SIG-M5 (cell line): Measurements from ENCODE around the gene OFD1.

Source experiments
- DNase-seq: peaks from one replicate; lab custom pipeline; 2025; lab: John Stamatoyannopoulos, UW

OFD1 gene

DNA sequence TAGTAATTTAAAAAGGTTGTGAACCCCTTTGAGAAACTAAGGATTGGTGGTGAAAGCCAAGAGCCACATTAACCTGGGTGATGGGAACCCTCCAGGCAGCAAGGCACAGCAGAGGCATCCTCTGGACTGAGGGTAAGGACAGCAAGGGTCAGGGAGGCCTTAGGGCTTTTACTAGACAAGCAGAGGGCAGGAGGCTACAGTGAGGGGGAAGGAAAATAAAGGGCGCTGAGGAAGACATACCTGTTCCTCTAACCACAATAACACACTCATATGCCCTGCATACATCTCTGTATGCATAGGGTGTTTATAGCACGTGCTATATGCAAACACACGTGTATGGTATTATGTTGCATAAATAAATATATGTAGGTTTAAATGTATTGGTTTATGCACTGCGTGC is 63.6 kb downstream of the OFD1 start:
- no peak for DNase-seq

GRCh38 chrX:13803116-13803515 is 68.6 kb downstream of the OFD1 start:
- DNase-seq = no peak

GRCh38 chrX:13805241-13805640 is 70.7 kb downstream of the OFD1 start:
- no peak for DNase-seq

DNA sequence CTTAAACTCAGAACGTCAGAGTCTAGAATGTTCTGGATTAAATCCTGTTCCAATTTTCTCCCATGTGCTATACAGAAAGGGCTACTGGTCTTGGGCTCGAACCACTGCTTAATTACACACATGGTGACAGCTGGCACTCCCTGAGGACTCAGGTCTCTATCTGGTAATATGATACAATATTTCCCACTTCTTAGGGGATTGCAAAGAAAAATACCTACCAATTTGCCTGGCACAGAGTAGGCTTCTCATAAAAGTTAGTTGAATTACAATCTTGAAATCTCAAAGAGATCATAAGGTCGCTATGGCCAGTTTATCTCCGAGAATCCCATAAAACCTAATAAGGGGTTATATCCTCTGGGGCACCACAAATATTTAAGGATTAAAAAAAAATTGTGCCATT is 73.7 kb downstream of the OFD1 start:
- DNase-seq = no peak

GRCh38 chrX:13808865-13809264 is 74.3 kb downstream of the OFD1 start:
- no peak for DNase-seq

- no peak for DNase-seq
These were observed 81.1 kb downstream of the OFD1 start for GRCh38 chrX:13815664-13816063.

- no peak for DNase-seq
These were observed 81.6 kb downstream of the OFD1 start for GRCh38 chrX:13816176-13816575.

GRCh38 chrX:13816643-13817627 is 82.4 kb downstream of the OFD1 start, which contains the start of gene GPM6B:
Gene GPM6B, minus strand, starts transcription at chrX:13817093. Its CDS starts 189 bp downstream, at chrX:13816904.
- DNase-seq = no peak
